ENCODE data around the gene HSPG2.

The HSPG2 gene

GRCh38 chr1:21775985-21776562 lies 161.0 kb downstream of the HSPG2 start:
- no peak for TF ChIP-seq CTCF (IDR thresholded peaks at IDR 0.05; ENCODE audit: low read depth, low read length, missing control alignments)

DNA sequence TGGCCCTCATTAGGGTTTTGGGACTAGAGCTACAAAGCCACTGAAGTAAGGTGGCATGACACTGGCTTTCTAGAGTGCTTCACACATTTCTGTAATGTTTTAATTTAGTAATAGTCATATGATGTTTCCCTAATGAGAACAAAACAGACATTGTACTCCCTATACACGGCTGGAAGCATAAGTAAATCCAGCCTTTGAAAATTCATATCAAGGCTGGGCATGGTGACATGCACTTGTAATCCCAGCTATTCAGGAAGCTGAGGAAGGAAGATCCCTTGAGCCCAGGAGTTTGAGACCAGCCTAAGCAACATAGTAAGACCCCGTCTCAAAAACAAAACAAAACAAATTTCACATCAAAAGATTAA lies 161.6 kb downstream of the HSPG2 start:
- TF ChIP-seq CTCF (IDR thresholded peaks at IDR 0.05; ENCODE audit: low read depth, low read length, missing control alignments): no peak
- no peak overlapping the region for H3K4me3 ChIP-seq (ENCODE audit: low read depth, low read length)
- DNase-seq (ENCODE audit: low read depth): no peak
- in situ Hi-C loops (cut with HindIII; ENCODE audit: low sequenced_read_pairs): no loop called here

More at GRCh38 chr1:21775985-21776562, 161.0 kb downstream of the HSPG2 start:
- in situ Hi-C loops (cut with HindIII; ENCODE audit: low sequenced_read_pairs): no loop called here
- DNase-seq (ENCODE audit: low read depth): peak; percentile 11
- no peak overlapping the region for H3K4me3 ChIP-seq (ENCODE audit: low read depth, low read length)

DNA sequence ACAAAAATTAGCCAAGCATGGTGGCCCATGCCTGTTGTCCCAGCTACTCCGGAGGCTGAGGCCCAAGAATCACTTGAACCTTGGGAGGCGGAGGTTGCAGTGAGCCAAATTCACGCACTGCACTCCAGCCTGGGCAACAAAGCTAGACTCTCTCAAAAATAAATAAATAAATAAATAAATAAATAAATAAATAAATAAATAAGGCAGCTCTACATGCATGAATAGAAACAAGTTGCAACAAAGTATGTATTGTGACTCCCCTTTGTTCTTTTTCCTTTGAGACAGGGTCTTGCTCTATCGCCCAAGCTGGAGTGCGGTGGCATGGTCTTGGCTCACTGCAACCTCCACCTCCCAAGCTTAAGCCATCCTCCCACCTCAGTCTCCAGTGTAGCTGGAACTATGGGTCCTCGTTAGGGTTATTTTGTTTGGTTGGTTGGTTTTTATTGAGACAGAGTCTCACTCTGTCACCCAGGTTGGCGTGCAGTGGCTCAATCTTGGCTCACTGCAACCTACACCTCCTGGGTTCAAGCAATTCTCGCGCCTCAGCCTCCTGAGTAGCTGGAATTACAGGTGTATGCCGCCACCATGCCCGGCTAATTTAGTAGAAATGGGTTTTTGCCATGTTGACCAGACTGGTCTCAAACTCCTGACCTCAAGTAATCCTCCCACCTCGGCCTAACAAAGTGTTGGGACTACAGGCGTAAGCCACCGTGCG lies 162.1 kb downstream of the HSPG2 start:
- in situ Hi-C loops (cut with HindIII; ENCODE audit: low sequenced_read_pairs): no loop called here
- no peak overlapping the region for H3K4me3 ChIP-seq (ENCODE audit: low read depth, low read length)
- TF ChIP-seq CTCF (IDR thresholded peaks at IDR 0.05; ENCODE audit: low read depth, low read length, missing control alignments): no peak
- no peak for DNase-seq (ENCODE audit: low read depth)

DNA sequence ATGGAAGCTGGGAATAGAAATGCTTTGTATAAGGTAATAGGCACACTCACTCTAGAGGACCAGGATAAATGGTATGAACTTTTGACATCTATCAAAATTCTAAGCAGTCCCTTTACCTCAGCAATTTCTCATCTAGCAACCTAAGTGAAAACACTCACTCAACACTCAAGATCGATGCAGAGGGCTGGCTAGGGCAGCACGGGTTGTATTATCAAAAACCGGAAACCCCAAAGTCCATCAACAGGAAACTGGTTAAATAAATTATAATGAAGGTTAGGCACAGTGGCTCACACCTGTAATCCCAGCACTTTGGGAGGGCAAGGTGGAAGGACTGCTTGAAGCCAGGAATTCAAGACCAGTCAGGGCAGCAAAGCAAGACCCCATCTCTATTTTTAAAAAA lies 163.5 kb downstream of the HSPG2 start:
- TF ChIP-seq CTCF (IDR thresholded peaks at IDR 0.05; ENCODE audit: low read depth, low read length, missing control alignments): no peak
- DNase-seq (ENCODE audit: low read depth): no peak
- in situ Hi-C loops (cut with HindIII; ENCODE audit: low sequenced_read_pairs): no loop called here
- H3K4me3 ChIP-seq (ENCODE audit: low read depth, low read length): no peak overlapping the region

All from astrocyte of the cerebellum (primary cell).